HCT116 (cell line): ENCODE data around the gene PPRC1. TPM values are rescaled to one million over a fixed set of nuclear protein-coding genes. Genes with fewer than 3 reads are reported as not detected.

Source experiments
- ATAC-seq: fragments of 200-7000 bp; cut with Tn5 transposase; 2 replicates; pipeline ENCODE4 v1.9.1; 2020; ENCODE audit warnings: mild to moderate bottlenecking, moderate library complexity
- BruUV-seq: library from RNA; stranded (reverse); fragments of 400-500 nt; replicated peaks from 2 replicates; lab custom pipeline; 2021; lab: Mats Ljungman, UMichigan
- CTCF ChIA-PET: fragments of 300-600 bp; sonication (Branson Sonifier 250); formaldehyde crosslinking; loops from one replicate; lab custom pipeline; 2021; ENCODE audit warnings: antibody characterized with exemption; lab: Charles Lee
- POLR2A ChIA-PET: fragments of 300-600, 350-600 bp; sonication (Branson Sonifier 250); formaldehyde crosslinking; loops from one replicate; lab custom pipeline; 2021; ENCODE audit warnings: antibody characterized with exemption; lab: Charles Lee
- RAD21 ChIA-PET, 2 experiments: fragments of 300-600 bp; sonication (Branson Sonifier 250); formaldehyde crosslinking; loops; one replicate each; lab custom pipeline; 2023; ENCODE audit warnings: low total read pairs in 2 of 2; ENCODE audit not compliant: uncharacterized antibody in 2 of 2, unreplicated experiment in 2 of 2, low non-redundant PET in 1 of 2; lab: Charles Lee
- DNase-seq: peaks from one replicate; pipeline ENCODE4 v3.0.0-alpha.2; 2010; ENCODE audit warnings: low read depth, low spot score
- H2AFZ ChIP-seq: fragments of 200-600 bp; shearing (Covaris generic), sonication (generic); 2 replicates; pipeline ENCODE4 v1.6.1; 2017; ENCODE audit warnings: low read depth, mixed run types, mixed read lengths, antibody characterized with exemption, low read length; ENCODE audit not compliant: poor library complexity, severe bottlenecking
- H3K27ac ChIP-seq: 2 replicates; pipeline ENCODE4 v1.5.1; 2012; ENCODE audit warnings: low read depth, low read length
- H3K27me3 ChIP-seq: fragments of 200-600 bp; sonication (generic); 2 replicates; pipeline ENCODE4 v1.6.1; 2016; ENCODE audit warnings: mixed run types, low read length, mixed read lengths; ENCODE audit not compliant: insufficient read depth
- H3K36me3 ChIP-seq, 2 experiments: fragments of 200-500 bp in 1 of 2; fragments of 200-600 bp in 1 of 2; sonication (Bioruptor generic) in 1 of 2; sonication (generic) in 1 of 2; 2 replicates each; pipeline versions ENCODE4 v1.5.1 to v1.6.1; 2014 to 2016; ENCODE audit warnings: low read length in 2 of 2, inconsistent platforms in 1 of 2, mixed read lengths in 1 of 2, mixed run types in 1 of 2; ENCODE audit not compliant: insufficient read depth in 2 of 2, control insufficient read depth in 1 of 2
- H3K4me1 ChIP-seq, 2 experiments: fragments of 200-600 bp in 1 of 2; sonication (generic) in 1 of 2; 2 replicates each; pipeline versions ENCODE4 v1.5.1 to v1.6.1; 2012 to 2017; ENCODE audit warnings: low read length in 2 of 2, inconsistent platforms in 1 of 2, mild to moderate bottlenecking in 1 of 2, mixed read lengths in 1 of 2, mixed run types in 1 of 2, moderate library complexity in 1 of 2; ENCODE audit not compliant: insufficient read depth in 2 of 2, control insufficient read depth in 1 of 2
- H3K4me2 ChIP-seq: fragments of 200-600 bp; sonication (generic); 2 replicates; pipeline ENCODE4 v1.6.1; 2017; ENCODE audit warnings: mixed run types, low read length, mixed read lengths
- H3K4me3 ChIP-seq, 2 experiments: fragments of 200-600 bp in 1 of 2; sonication (generic) in 1 of 2; replicated peaks in 1 of 2; 2 replicates each; pipeline ENCODE4 v1.5.1; 2011 to 2016; ENCODE audit warnings: low read length in 2 of 2, control low read depth in 1 of 2, low read depth in 1 of 2, mild to moderate bottlenecking in 1 of 2, mixed read lengths in 1 of 2, mixed run types in 1 of 2
- H3K79me2 ChIP-seq: fragments of 200-600 bp; sonication (generic); 2 replicates; pipeline ENCODE4 v1.6.1; 2017; ENCODE audit warnings: mild to moderate bottlenecking, mixed run types, low read length, moderate library complexity, mixed read lengths; ENCODE audit not compliant: insufficient read depth
- H3K9ac ChIP-seq: fragments of 200-600 bp; sonication (generic); 2 replicates; pipeline ENCODE4 v1.6.1; 2016; ENCODE audit warnings: low read length, mixed read lengths
- H3K9me2 ChIP-seq: fragments of 200-600 bp; sonication (generic), shearing (Covaris generic); 2 replicates; pipeline ENCODE4 v1.6.1; 2017; ENCODE audit warnings: mixed run types, mild to moderate bottlenecking, moderate library complexity; ENCODE audit not compliant: insufficient read depth
- H3K9me3 ChIP-seq, 2 experiments: fragments of 200-500 bp in 1 of 2; fragments of 200-600 bp in 1 of 2; sonication (Bioruptor generic) in 1 of 2; sonication (generic) in 1 of 2; 2 replicates each; pipeline ENCODE4 v1.6.1; 2014 to 2017; ENCODE audit warnings: low read length in 2 of 2, mixed read lengths in 2 of 2, inconsistent platforms in 1 of 2, low read depth in 1 of 2, mild to moderate bottlenecking in 1 of 2, mixed run types in 1 of 2, moderate library complexity in 1 of 2; ENCODE audit not compliant: control insufficient read depth in 1 of 2, insufficient read depth in 1 of 2
- H4K20me1 ChIP-seq: fragments of 200-600 bp; sonication (generic), shearing (Covaris generic); 2 replicates; pipeline ENCODE4 v1.6.1; 2017; ENCODE audit warnings: mixed run types, mild to moderate bottlenecking, moderate library complexity; ENCODE audit not compliant: insufficient read depth
- CEBPB ChIP-seq: IDR thresholded peaks from 2 replicates; pipeline ENCODE4 v1.6.1; 2012; ENCODE audit warnings: low read depth
- CTCF ChIP-seq, 3 experiments: fragments of 200-600 bp in 1 of 3; sonication (generic) in 1 of 3; IDR thresholded peaks in 2 of 3; conservative IDR thresholded peaks in 1 of 3; 2 replicates each; pipeline ENCODE4 v1.5.1; 2012 to 2017; ENCODE audit warnings: low read depth in 2 of 3, low read length in 2 of 3, antibody characterized with exemption in 1 of 3, borderline replicate concordance in 1 of 3, control low read depth in 1 of 3, mild to moderate bottlenecking in 1 of 3, mixed read lengths in 1 of 3, mixed run types in 1 of 3, moderate library complexity in 1 of 3; ENCODE audit not compliant: insufficient read depth in 1 of 3
- EZH2 ChIP-seq: fragments of 200-600 bp; sonication (generic); IDR thresholded peaks from 2 replicates; pipeline ENCODE4 v1.6.1; 2017; ENCODE audit warnings: antibody characterized with exemption, mixed run types
- EZH2phosphoT487 ChIP-seq: fragments of 200-600 bp; IDR thresholded peaks from 2 replicates; pipeline ENCODE4 v1.6.1; 2018; ENCODE audit warnings: antibody characterized with exemption, borderline replicate concordance
- FOSL1 ChIP-seq: IDR thresholded peaks from 2 replicates; pipeline ENCODE4 v1.6.1; 2012; ENCODE audit warnings: low read depth
- POLR2A ChIP-seq: IDR thresholded peaks from 2 replicates; pipeline ENCODE4 v1.7.0; 2011; ENCODE audit warnings: borderline replicate concordance; ENCODE audit not compliant: insufficient read depth, insufficient read length; ENCODE audit errors: extremely low read depth
- POLR2AphosphoS5 ChIP-seq: IDR thresholded peaks from 2 replicates; pipeline ENCODE4 v1.6.1; 2011; ENCODE audit warnings: mild to moderate bottlenecking, low read depth, low read length, moderate library complexity
- RAD21 ChIP-seq: IDR thresholded peaks from 2 replicates; pipeline ENCODE4 v1.6.1; 2012; ENCODE audit warnings: low read depth, mild to moderate bottlenecking
- SIN3A ChIP-seq: IDR thresholded peaks from 2 replicates; pipeline ENCODE4 v1.6.1; 2012; ENCODE audit warnings: low read depth
- SRF ChIP-seq: IDR thresholded peaks from 2 replicates; pipeline ENCODE4 v1.6.1; 2012; ENCODE audit warnings: low read depth
- ZBTB33 ChIP-seq: IDR thresholded peaks from 2 replicates; pipeline ENCODE4 v1.6.1; 2011; ENCODE audit warnings: mild to moderate bottlenecking, low read length, moderate library complexity; ENCODE audit not compliant: insufficient replicate concordance; ENCODE audit errors: extremely low read depth
- intact Hi-C: fragments of 100-400 bp; cut with micrococcal nuclease; formaldehyde crosslinking; loops from 2 replicates; pipeline ENCODE4 v1.10.0; 2022
- total RNA-seq: library from RNA; stranded (reverse); gene quantifications from one replicate; pipeline ENCODE4 v1.2.1, GENCODE V29; 2021; ENCODE audit not compliant: unreplicated experiment

PPRC1 gene
- total RNA-seq, 1 experiment from 2014 or later, result 93.0 TPM

GRCh38 chr10:102135956-102136526 lies 3.2 kb downstream of the PPRC1 start:
- no peak for DNase-seq
- H3K79me2 ChIP-seq, result peaks cover 82% of the 10 kb centered on the region
- H3K4me2 ChIP-seq, result 0 out of 2 replicates have a peak overlapping the region, but pooled peaks have one; percentile 8
- no peaks in the 10 kb centered on the region for H3K27me3 ChIP-seq
- ATAC-seq, result no peak
- no peak for TF ChIP-seq CEBPB
- TF ChIP-seq FOSL1, result no peak
- no peak for TF ChIP-seq EZH2
- no peak for TF ChIP-seq SRF
- TF ChIP-seq EZH2phosphoT487, result no peak
- TF ChIP-seq, all 23 proteins: peak for 0
- BruUV-seq, result no TSS peak
- intact Hi-C loops, result no loop called here
- Histone ChIP-seq H3K4me1 (peaks cover 20 to 33% of the 10 kb centered on the region in 2 experiments), H3K36me3 (peaks cover 33 to 66% of the 10 kb centered on the region in 2 experiments), H2AFZ (no peak overlapping the region), H3K9ac (no peak overlapping the region), H4K20me1 (peaks cover 48% of the 10 kb centered on the region; the same call in 1 of the 2 replicates), H3K27ac (no peak overlapping the region; the same call in 1 of the 2 replicates), H3K9me2 (no peaks in the 10 kb centered on the region), H3K4me3 (no peak overlapping the region), H3K9me3 (no peaks in the 10 kb centered on the region)
- ChIA-PET POLR2A (interaction anchor here (1.1 to 2.0 kb wide), 2 partner anchors 16 to 21 kb away, joined by 4 to 9 read pairs; partner anchors contain the start of gene NOLC1), CTCF (no interaction called here), RAD21 (no interaction called here)

GRCh38 chr10:102139281-102140110 lies 6.7 kb downstream of the PPRC1 start:
- Histone ChIP-seq H3K4me2 (no peak overlapping the region), H3K4me1 (peaks cover 16 to 17% of the 10 kb centered on the region in 2 experiments), H3K9me2 (no peaks in the 10 kb centered on the region), H3K9me3 (no peaks in the 10 kb centered on the region), H3K9ac (no peak overlapping the region), H3K36me3 (peaks cover 55 to 85% of the 10 kb centered on the region in 2 experiments), H3K27me3 (no peaks in the 10 kb centered on the region), H2AFZ (no peak overlapping the region), H3K4me3 (no peak overlapping the region), H3K79me2 (peaks cover 100% of the 10 kb centered on the region), H4K20me1 (peaks cover 59% of the 10 kb centered on the region; the same call in 1 of the 2 replicates), H3K27ac (no peak overlapping the region)
- ChIA-PET CTCF (no interaction called here), POLR2A (interaction anchor here (2.1 kb wide), 1 partner anchor 12 kb away, joined by 6 read pairs; the partner anchor contains the start of gene NOLC1), RAD21 (no interaction called here)
- no TSS peak for BruUV-seq
- ATAC-seq (no peak), DNase-seq (no peak)
- intact Hi-C loops, result no loop called here
- TF ChIP-seq CTCF (IDR thresholded peaks at IDR 0.05 in 2 of 3, conservative IDR thresholded peaks at IDR 0.05 in 1 of 3; ENCODE audit: borderline replicate concordance in 1 of 3, insufficient read depth in 1 of 3, low read depth in 2 of 3, low read length in 2 of 3) (no peak), POLR2AphosphoS5 (no peak), POLR2A (no peak), EZH2 (no peak), CEBPB (no peak), RAD21 (no peak), SIN3A (no peak), ZBTB33 (no peak)
